GM21447 (cell line): ENCODE measurements around the gene ZNF446.
"Not testable (repeated sequence)": the region's sequence is repeated elsewhere in the genome, so short reads cannot be mapped to it uniquely, and the experiment has no call there.

Source experiments
- ATAC-seq: cut with Tn5 transposase; IDR thresholded peaks from one replicate; pipeline ENCODE4 v1.9.1; 2021; ENCODE audit not compliant: unreplicated experiment

The ZNF446 gene

GRCh38 chr19:58498316-58499020 lies 22.3 kb downstream of the ZNF446 start:
- ATAC-seq, result no peak

GRCh38 chr19:58499021-58499927 lies 23.1 kb downstream of the ZNF446 start:
- peak; percentile 93 for ATAC-seq

GRCh38 chr19:58500242-58500641 lies 24.1 kb downstream of the ZNF446 start:
- ATAC-seq, result no peak

GRCh38 chr19:58507602-58508223 lies 31.6 kb downstream of the ZNF446 start:
- not testable (repeated sequence) for ATAC-seq

GRCh38 chr19:58509731-58510083 lies 33.6 kb downstream of the ZNF446 start:
- ATAC-seq, result no peak

GRCh38 chr19:58510084-58510862 lies 34.1 kb downstream of the ZNF446 start:
- ATAC-seq, result no peak

- ATAC-seq, result no peak
These were observed 35.4 kb downstream of the ZNF446 start, which contains the start of gene SLC27A5 for GRCh38 chr19:58511353-58512208. SLC27A5 (minus strand) TSS chr19:58511992; CDS start chr19:58511955, 37 bp downstream.

- no peak for ATAC-seq
These were observed 37.1 kb downstream of the ZNF446 start for GRCh38 chr19:58513213-58513693.

GRCh38 chr19:58513694-58514563 lies 37.8 kb downstream of the ZNF446 start:
- peak; percentile 64 for ATAC-seq

GRCh38 chr19:58514564-58515022 lies 38.4 kb downstream of the ZNF446 start:
- ATAC-seq, result no peak

- ATAC-seq, result no peak
These were observed 39.1 kb downstream of the ZNF446 start for GRCh38 chr19:58515259-58515658.

GRCh38 chr19:58516246-58516836 lies 40.2 kb downstream of the ZNF446 start:
- no peak for ATAC-seq

- ATAC-seq, result no peak
These were observed 41.0 kb downstream of the ZNF446 start for GRCh38 chr19:58516964-58517833.

- ATAC-seq, result no peak
These were observed 42.3 kb downstream of the ZNF446 start for GRCh38 chr19:58518256-58519086.

- ATAC-seq, result peak; percentile 13
These were observed 42.9 kb downstream of the ZNF446 start for GRCh38 chr19:58519087-58519354.

- ATAC-seq, result peak; percentile 75
These were observed 43.5 kb downstream of the ZNF446 start, which contains the start of gene ZBTB45 for GRCh38 chr19:58519355-58520256. ZBTB45 (minus strand) TSS chr19:58519810; CDS start chr19:58517673, 2,137 bp downstream.
